Measurements from ENCODE around the gene DPP6. TPM values are rescaled to one million over a fixed set of nuclear protein-coding genes. Genes with fewer than 3 reads are reported as not detected.

DPP6 gene
- total RNA-seq, 1 experiment from 2014 or later, result not detected

DNA sequence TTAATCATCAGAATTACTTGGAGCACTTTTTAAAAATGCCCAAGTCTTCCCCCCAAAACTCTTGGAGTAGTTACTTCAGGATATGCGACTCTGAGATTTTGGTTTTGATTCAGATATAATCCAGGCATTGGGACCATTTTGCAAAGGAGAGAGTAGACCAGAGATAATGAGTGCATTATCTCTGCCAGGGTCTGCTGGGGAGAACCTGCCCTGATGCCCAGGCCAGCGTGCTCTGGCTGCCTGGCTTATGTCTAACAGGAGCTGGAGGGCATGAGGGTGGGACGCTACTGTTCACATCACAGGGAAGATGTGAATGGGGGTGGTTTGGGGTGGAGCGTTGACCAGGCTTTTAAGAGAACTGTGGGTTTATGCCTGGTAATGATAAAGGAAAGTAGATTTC, 336.2 kb downstream of the DPP6 start:
- BruUV-seq (replicated peaks), result no TSS peak
- H3K36me3 Mint-ChIP-seq (ENCODE audit: insufficient read depth, unreplicated experiment), result no peaks in the 10 kb centered on the region
- H3K27me3 Mint-ChIP-seq (ENCODE audit: insufficient read depth, unreplicated experiment), result peaks cover 16% of the 10 kb centered on the region
- peaks cover 9% of the 10 kb centered on the region for H3K9me3 Mint-ChIP-seq (ENCODE audit: unreplicated experiment)
- H3K4me3 ChIP-seq (ENCODE audit: low read depth, low read length), result no peak overlapping the region
- CTCF ChIA-PET, result no interaction called here
- no peak for TF ChIP-seq CTCF (IDR thresholded peaks at IDR 0.05; ENCODE audit: insufficient read depth in 1 of 2, low read depth in 1 of 2, low read length in 1 of 2, severe bottlenecking in 1 of 2, unreplicated experiment in 1 of 2)
- no peaks in the 10 kb centered on the region for H3K4me1 ChIP-seq
- H3K36me3 ChIP-seq (ENCODE audit: control insufficient read depth, insufficient read depth, low read length), result no peaks in the 10 kb centered on the region
- no peaks in the 10 kb centered on the region for H3K4me1 Mint-ChIP-seq (ENCODE audit: low read depth, unreplicated experiment)
- DNase-seq, result no peak
- H3K9me3 ChIP-seq, result no peaks in the 10 kb centered on the region
- intact Hi-C loops (cut with micrococcal nuclease; ENCODE audit: unreplicated experiment), result no loop called here
- no peaks in the 10 kb centered on the region for H3K27me3 ChIP-seq (replicated peaks; ENCODE audit: control insufficient read depth, insufficient read depth, low read length)
- H3K27ac Mint-ChIP-seq (ENCODE audit: unreplicated experiment), result no peak overlapping the region
- no peak overlapping the region for H3K4me3 Mint-ChIP-seq (ENCODE audit: unreplicated experiment)
- POLR2A ChIA-PET, result no interaction called here

DNA sequence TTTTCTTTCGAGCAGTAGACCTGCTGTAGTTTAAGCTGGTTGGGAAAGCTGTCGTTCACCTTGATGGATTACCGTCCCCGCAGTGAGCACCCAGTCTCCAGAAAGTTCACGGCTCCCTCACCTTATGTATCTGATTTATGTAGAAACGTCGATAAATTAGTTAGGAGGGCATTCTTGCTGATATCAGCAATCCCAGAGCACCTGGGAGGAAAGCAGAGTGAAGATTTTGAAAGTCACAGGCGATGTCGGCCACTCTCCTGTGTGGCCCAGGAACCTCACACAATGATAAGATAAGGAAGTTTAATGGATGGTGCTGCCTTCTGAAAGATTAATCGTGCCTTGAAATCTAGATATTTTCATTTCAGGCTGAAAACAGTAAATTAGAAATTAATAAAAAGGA, 336.8 kb downstream of the DPP6 start:
- Mint-ChIP-seq H3K4me1 (ENCODE audit: low read depth, unreplicated experiment) (no peaks in the 10 kb centered on the region), H3K36me3 (ENCODE audit: insufficient read depth, unreplicated experiment) (no peaks in the 10 kb centered on the region), H3K4me3 (ENCODE audit: unreplicated experiment) (no peak overlapping the region), H3K27ac (ENCODE audit: unreplicated experiment) (no peak overlapping the region), H3K27me3 (ENCODE audit: insufficient read depth, unreplicated experiment) (peaks cover 16% of the 10 kb centered on the region), H3K9me3 (ENCODE audit: unreplicated experiment) (peaks cover 6% of the 10 kb centered on the region)
- intact Hi-C loops (cut with micrococcal nuclease; ENCODE audit: unreplicated experiment), result no loop called here
- TF ChIP-seq CTCF (IDR thresholded peaks at IDR 0.05; ENCODE audit: insufficient read depth in 1 of 2, low read depth in 1 of 2, low read length in 1 of 2, severe bottlenecking in 1 of 2, unreplicated experiment in 1 of 2), result no peak
- no peaks in the 10 kb centered on the region for H3K27me3 ChIP-seq (replicated peaks; ENCODE audit: control insufficient read depth, insufficient read depth, low read length)
- no peaks in the 10 kb centered on the region for H3K36me3 ChIP-seq (ENCODE audit: control insufficient read depth, insufficient read depth, low read length)
- no peak overlapping the region for H3K4me3 ChIP-seq (ENCODE audit: low read depth, low read length)
- no TSS peak for BruUV-seq (replicated peaks)
- no peaks in the 10 kb centered on the region for H3K4me1 ChIP-seq
- ChIA-PET POLR2A (no interaction called here), CTCF (no interaction called here)
- DNase-seq, result no peak
- H3K9me3 ChIP-seq, result no peaks in the 10 kb centered on the region

GRCh38 chr7:154390961-154391360, 338.8 kb downstream of the DPP6 start:
- no TSS peak for BruUV-seq (replicated peaks)
- Mint-ChIP-seq H3K9me3 (ENCODE audit: unreplicated experiment) (no peaks in the 10 kb centered on the region), H3K4me1 (ENCODE audit: low read depth, unreplicated experiment) (no peaks in the 10 kb centered on the region), H3K4me3 (ENCODE audit: unreplicated experiment) (no peak overlapping the region), H3K27me3 (ENCODE audit: insufficient read depth, unreplicated experiment) (peaks cover 16% of the 10 kb centered on the region), H3K36me3 (ENCODE audit: insufficient read depth, unreplicated experiment) (no peaks in the 10 kb centered on the region), H3K27ac (ENCODE audit: unreplicated experiment) (no peak overlapping the region)
- ChIA-PET CTCF (no interaction called here), POLR2A (no interaction called here)
- H3K36me3 ChIP-seq (ENCODE audit: control insufficient read depth, insufficient read depth, low read length), result no peaks in the 10 kb centered on the region
- TF ChIP-seq CTCF (IDR thresholded peaks at IDR 0.05; ENCODE audit: insufficient read depth in 1 of 2, low read depth in 1 of 2, low read length in 1 of 2, severe bottlenecking in 1 of 2, unreplicated experiment in 1 of 2), result no peak
- no peak for DNase-seq
- intact Hi-C loops (cut with micrococcal nuclease; ENCODE audit: unreplicated experiment), result no loop called here
- no peaks in the 10 kb centered on the region for H3K27me3 ChIP-seq (replicated peaks; ENCODE audit: control insufficient read depth, insufficient read depth, low read length)
- H3K4me3 ChIP-seq (ENCODE audit: low read depth, low read length), result no peak overlapping the region
- H3K9me3 ChIP-seq, result no peaks in the 10 kb centered on the region
- H3K4me1 ChIP-seq, result no peaks in the 10 kb centered on the region

Data from Caco-2 (cell line).